Cardiac muscle cell (in vitro differentiated cells and primary cell): ENCODE measurements around the gene EP400. TPM values are rescaled to one million over a fixed set of nuclear protein-coding genes. Genes with fewer than 3 reads are reported as not detected.

Source experiments
- DNase-seq, 2 donors: peaks; one replicate each; pipeline versions ENCODE4 v3.0.0 to v3.0.0-alpha.2; 2010 to 2017; ENCODE audit warnings: low read depth in 1 of 2, low spot score in 1 of 2
- H3K27ac ChIP-seq: fragments of 200-600 bp; sonication (generic); 2 replicates; pipeline ENCODE4 v1.5.1; 2016
- H3K27me3 ChIP-seq: fragments of 200-600 bp; sonication (generic); 2 replicates; pipeline ENCODE4 v1.6.0; 2016; ENCODE audit warnings: control low read depth
- H3K36me3 ChIP-seq: fragments of 200-600 bp; sonication (generic); 2 replicates; pipeline ENCODE4 v1.5.1; 2016; ENCODE audit warnings: control low read depth
- H3K4me1 ChIP-seq: fragments of 200-600 bp; sonication (generic); 2 replicates; pipeline ENCODE4 v1.8.1; 2017; ENCODE audit warnings: low read depth, mild to moderate bottlenecking, mixed run types
- H3K4me3 ChIP-seq: fragments of 200-600 bp; sonication (generic); 2 replicates; pipeline ENCODE4 v1.5.1; 2016; ENCODE audit warnings: mild to moderate bottlenecking
- H3K9me3 ChIP-seq: fragments of 200-600 bp; sonication (generic); 2 replicates; pipeline ENCODE4 v1.5.1; 2017; ENCODE audit warnings: low read depth, mild to moderate bottlenecking, control low read depth
- polyA plus RNA-seq: library from polyadenylated mRNA; unstranded; fragments of >200 nt; fragmentation: Nextera tagmentation; extraction: Ambion mirVana; gene quantifications from 2 replicates; pipeline ENCODE4 v1.2.1, GENCODE V29; 2016
- total RNA-seq: library from RNA; depleted of rRNA; stranded (reverse); fragments of >200 nt; gene quantifications from 2 replicates; pipeline ENCODE4 v1.2.3, GENCODE V29; 2016
- TF ChIP-seq, protein P1 (sequence below): IDR thresholded peaks from 2 replicates; pipeline ENCODE4 v1.5.1; 2012; ENCODE audit warnings: low read depth, mild to moderate bottlenecking, low read length

Gene EP400
- total and polyA plus RNA-seq, 2 experiments from 2014 or later: 14.6 to 28.4 TPM

DNA sequence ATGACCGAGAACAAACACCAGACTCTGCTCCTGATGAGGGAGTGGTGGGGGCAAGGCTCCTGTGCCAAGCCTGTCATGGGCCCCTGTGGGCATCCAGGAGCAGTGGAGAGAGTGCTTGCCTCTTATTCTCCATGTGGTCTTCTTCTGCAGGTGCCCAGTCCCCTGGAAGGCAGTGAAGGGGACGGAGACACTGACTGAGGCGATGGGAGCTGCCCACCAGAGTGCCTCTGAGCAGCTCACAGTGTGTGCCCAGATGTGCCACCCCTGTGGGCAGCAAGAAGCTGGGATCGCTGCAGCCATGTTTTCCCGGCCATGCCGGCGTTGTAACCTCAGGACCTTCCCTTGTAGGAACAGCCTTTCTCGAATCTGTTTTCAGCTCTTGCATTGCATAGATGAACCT lies 6.4 kb upstream of the EP400 start:
- TF ChIP-seq, protein P1, sequence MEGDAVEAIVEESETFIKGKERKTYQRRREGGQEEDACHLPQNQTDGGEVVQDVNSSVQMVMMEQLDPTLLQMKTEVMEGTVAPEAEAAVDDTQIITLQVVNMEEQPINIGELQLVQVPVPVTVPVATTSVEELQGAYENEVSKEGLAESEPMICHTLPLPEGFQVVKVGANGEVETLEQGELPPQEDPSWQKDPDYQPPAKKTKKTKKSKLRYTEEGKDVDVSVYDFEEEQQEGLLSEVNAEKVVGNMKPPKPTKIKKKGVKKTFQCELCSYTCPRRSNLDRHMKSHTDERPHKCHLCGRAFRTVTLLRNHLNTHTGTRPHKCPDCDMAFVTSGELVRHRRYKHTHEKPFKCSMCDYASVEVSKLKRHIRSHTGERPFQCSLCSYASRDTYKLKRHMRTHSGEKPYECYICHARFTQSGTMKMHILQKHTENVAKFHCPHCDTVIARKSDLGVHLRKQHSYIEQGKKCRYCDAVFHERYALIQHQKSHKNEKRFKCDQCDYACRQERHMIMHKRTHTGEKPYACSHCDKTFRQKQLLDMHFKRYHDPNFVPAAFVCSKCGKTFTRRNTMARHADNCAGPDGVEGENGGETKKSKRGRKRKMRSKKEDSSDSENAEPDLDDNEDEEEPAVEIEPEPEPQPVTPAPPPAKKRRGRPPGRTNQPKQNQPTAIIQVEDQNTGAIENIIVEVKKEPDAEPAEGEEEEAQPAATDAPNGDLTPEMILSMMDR: no peak
- H3K27me3 ChIP-seq: no peaks in the 10 kb centered on the region
- H3K27ac ChIP-seq: no peak overlapping the region
- H3K9me3 ChIP-seq: no peaks in the 10 kb centered on the region
- no peak for DNase-seq
- H3K4me3 ChIP-seq: no peak overlapping the region
- H3K36me3 ChIP-seq: peaks cover 12% of the 10 kb centered on the region
- no peaks in the 10 kb centered on the region for H3K4me1 ChIP-seq

DNA sequence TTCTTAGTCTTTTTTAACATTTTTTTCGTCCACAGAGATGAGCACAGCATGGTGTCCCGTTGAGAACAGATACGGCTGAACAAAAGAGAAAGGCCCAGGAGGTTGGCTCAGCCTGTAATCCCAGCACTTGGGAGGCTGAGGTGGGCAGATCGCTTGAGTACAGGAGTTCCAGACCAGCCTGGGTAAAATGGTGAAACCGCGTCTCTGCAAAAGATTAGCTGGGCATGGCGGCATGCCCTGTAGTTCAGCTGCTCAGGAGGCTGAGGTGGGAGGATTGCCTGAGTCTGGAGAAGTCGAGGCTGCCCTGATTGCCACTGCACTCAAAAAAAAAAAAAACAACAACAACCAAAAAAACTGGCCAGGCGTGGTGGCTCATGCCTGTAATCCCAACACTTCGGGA lies 5.9 kb upstream of the EP400 start:
- no peak for DNase-seq
- TF ChIP-seq, protein P1: no peak
- Histone ChIP-seq H3K36me3 (peaks cover 12% of the 10 kb centered on the region), H3K4me1 (no peaks in the 10 kb centered on the region), H3K4me3 (no peak overlapping the region), H3K27me3 (no peaks in the 10 kb centered on the region), H3K27ac (no peak overlapping the region), H3K9me3 (no peaks in the 10 kb centered on the region)

DNA sequence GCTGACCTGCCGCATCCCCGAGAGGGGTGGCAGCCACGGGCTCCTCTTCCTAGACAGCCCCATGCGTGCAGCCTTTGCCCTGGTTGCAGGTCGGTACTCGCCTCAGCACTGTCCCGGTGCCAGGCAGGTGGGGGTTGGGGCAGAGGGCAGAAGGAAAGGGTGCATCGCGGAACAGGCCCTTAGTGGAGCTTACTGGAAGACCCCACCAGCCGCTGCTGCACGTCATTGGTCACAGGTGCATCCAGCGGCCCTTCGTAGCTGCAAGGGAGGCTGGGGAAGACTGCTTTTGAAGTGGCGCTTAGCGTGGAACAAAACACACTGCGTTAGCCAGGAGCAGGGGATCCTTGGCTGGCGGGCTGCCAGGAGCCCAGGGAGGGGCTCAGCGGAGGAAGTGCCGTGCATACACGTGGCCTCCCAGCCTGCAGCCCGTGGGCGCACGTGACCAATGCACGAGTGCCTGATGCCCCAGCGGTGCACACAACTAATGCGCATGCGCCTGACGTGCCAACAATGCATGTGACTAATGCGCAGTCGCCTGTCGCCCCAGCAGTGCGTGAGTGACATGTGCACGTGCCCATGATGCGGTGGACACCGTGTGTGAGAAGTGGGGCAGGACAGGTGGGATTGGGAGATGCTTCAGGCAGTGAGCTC lies 5.0 kb upstream of the EP400 start:
- TF ChIP-seq, protein P1: no peak

DNA sequence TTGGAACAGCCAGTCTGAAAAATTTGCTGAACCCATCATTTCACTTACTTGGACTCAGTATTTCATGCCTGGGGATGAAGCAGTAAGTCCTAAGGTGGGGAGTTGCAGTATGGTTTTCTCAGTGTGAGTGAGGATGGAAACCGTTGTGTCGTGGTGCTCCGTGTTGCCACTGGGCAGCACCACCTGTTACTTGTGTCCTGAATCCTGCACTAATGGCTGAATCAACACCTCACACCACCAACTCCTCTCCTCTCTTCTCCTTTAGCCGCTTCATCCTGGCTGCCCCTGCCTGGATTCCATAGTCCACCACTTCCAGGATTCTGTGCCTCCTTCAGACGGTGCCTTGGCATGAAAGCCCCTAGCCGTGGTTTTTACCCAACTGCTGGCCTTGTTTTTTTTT lies 3.0 kb upstream of the EP400 start:
- no peaks in the 10 kb centered on the region for H3K27me3 ChIP-seq
- no peak overlapping the region for H3K27ac ChIP-seq
- H3K4me1 ChIP-seq: no peaks in the 10 kb centered on the region
- TF ChIP-seq, protein P1: no peak
- no peaks in the 10 kb centered on the region for H3K9me3 ChIP-seq
- no peak for DNase-seq
- H3K4me3 ChIP-seq: no peak overlapping the region
- peaks cover 2% of the 10 kb centered on the region for H3K36me3 ChIP-seq

More for the DNA sequence above, 5.0 kb upstream of the EP400 start:
- no peak overlapping the region for H3K27ac ChIP-seq
- H3K4me1 ChIP-seq: no peaks in the 10 kb centered on the region
- no peaks in the 10 kb centered on the region for H3K27me3 ChIP-seq
- H3K36me3 ChIP-seq: peaks cover 8% of the 10 kb centered on the region
- no peak overlapping the region for H3K4me3 ChIP-seq
- H3K9me3 ChIP-seq: no peaks in the 10 kb centered on the region
- DNase-seq: no peak

DNA sequence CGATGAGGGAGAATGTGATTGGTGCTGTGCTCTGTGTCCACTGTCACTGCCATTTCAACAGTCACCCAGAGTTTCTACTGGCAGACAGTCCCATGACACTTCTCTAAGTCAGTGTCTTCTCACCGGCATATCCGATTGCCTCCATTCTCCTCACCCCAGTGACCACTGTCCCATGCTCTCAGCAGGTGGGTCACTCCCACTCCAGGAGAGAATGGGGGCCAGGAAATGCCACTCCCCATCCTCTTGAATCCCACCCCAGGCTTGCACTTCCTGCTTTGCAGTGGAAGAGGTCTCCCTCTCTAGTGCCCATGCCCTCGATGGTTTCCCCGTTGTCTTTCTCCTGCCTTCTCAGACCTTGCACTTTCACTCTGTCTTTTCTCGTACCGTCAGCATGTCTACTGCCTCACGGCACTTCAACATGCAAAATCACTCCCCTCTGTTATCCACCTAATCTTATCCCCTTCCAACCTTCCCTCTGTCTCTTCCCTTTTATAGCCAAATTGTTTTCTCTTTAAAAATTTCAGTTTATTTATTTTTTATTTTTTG lies 2.2 kb upstream of the EP400 start:
- H3K4me3 ChIP-seq: no peak overlapping the region
- TF ChIP-seq, protein P1: no peak
- H3K36me3 ChIP-seq: no peaks in the 10 kb centered on the region
- H3K4me1 ChIP-seq: no peaks in the 10 kb centered on the region
- no peak overlapping the region for H3K27ac ChIP-seq
- no peaks in the 10 kb centered on the region for H3K9me3 ChIP-seq
- no peak for DNase-seq
- no peaks in the 10 kb centered on the region for H3K27me3 ChIP-seq
